Right atrium auricular region (tissue), 2 donors: Measurements from ENCODE around the gene HS1BP3. TPM values are rescaled to one million over a fixed set of nuclear protein-coding genes. Genes with fewer than 3 reads are reported as not detected.

Experiments
- DNase-seq: peaks from one replicate; pipeline ENCODE4 v3.0.0-alpha.2; 2019; ENCODE audit warnings: low spot score
- H3K27ac ChIP-seq, 2 donors: fragments of 200-600 bp; sonication (generic); 1 replicate in 1 of 2; 2 replicates in 1 of 2; pipeline ENCODE4 v1.5.1; 2016 to 2019
- H3K27me3 ChIP-seq, 2 donors: fragments of 200-600 bp; sonication (generic); one replicate each; pipeline versions ENCODE4 v1.5.1 to v1.6.0; 2017 to 2019
- H3K36me3 ChIP-seq: fragments of 200-600 bp; sonication (generic); one replicate; pipeline ENCODE4 v1.5.1; 2016
- H3K4me1 ChIP-seq, 2 donors: fragments of 200-600 bp; sonication (generic); one replicate each; pipeline versions ENCODE4 v1.5.1 to v1.6.0; 2017 to 2019
- H3K4me3 ChIP-seq, 2 donors: fragments of 200-600 bp; sonication (generic); 1 replicate in 1 of 2; 2 replicates in 1 of 2; pipeline ENCODE4 v1.5.1; 2017 to 2019; ENCODE audit warnings: mild to moderate bottlenecking in 1 of 2, moderate library complexity in 1 of 2
- H3K9me3 ChIP-seq, 2 donors: fragments of 200-600 bp; sonication (generic); one replicate each; pipeline ENCODE4 v1.5.1; 2019
- total RNA-seq, 2 donors: library from RNA; depleted of rRNA; stranded (reverse); fragments of >200 nt; gene quantifications; one replicate each; pipeline ENCODE4 v1.1.0, GENCODE V29; 2016
- TF ChIP-seq, protein P1 (sequence below), 2 donors: fragments of 200-600 bp; sonication (generic); IDR thresholded peaks; one replicate each; pipeline ENCODE4 v1.5.1; 2019; ENCODE audit warnings: antibody characterized with exemption in 2 of 2

The HS1BP3 gene
- total RNA-seq, 2 donors from 2014 or later, result 19.5 to 26.0 TPM

- no peak for DNase-seq
- Histone ChIP-seq H3K27ac (peak overlapping the region; percentile 96 to 97), H3K4me1 (peaks cover 0 to 97% of the 10 kb centered on the region in 2 donors), H3K9me3 (no peaks in the 10 kb centered on the region), H3K27me3 (no peaks in the 10 kb centered on the region), H3K4me3 (no peak overlapping the region), H3K36me3 (no peaks in the 10 kb centered on the region)
- TF ChIP-seq, protein P1, sequence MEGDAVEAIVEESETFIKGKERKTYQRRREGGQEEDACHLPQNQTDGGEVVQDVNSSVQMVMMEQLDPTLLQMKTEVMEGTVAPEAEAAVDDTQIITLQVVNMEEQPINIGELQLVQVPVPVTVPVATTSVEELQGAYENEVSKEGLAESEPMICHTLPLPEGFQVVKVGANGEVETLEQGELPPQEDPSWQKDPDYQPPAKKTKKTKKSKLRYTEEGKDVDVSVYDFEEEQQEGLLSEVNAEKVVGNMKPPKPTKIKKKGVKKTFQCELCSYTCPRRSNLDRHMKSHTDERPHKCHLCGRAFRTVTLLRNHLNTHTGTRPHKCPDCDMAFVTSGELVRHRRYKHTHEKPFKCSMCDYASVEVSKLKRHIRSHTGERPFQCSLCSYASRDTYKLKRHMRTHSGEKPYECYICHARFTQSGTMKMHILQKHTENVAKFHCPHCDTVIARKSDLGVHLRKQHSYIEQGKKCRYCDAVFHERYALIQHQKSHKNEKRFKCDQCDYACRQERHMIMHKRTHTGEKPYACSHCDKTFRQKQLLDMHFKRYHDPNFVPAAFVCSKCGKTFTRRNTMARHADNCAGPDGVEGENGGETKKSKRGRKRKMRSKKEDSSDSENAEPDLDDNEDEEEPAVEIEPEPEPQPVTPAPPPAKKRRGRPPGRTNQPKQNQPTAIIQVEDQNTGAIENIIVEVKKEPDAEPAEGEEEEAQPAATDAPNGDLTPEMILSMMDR (IDR thresholded peaks at IDR 0.05), result no peak
Observed at GRCh38 chr2:20612925-20613916, 37.7 kb downstream of the HS1BP3 start.

DNA sequence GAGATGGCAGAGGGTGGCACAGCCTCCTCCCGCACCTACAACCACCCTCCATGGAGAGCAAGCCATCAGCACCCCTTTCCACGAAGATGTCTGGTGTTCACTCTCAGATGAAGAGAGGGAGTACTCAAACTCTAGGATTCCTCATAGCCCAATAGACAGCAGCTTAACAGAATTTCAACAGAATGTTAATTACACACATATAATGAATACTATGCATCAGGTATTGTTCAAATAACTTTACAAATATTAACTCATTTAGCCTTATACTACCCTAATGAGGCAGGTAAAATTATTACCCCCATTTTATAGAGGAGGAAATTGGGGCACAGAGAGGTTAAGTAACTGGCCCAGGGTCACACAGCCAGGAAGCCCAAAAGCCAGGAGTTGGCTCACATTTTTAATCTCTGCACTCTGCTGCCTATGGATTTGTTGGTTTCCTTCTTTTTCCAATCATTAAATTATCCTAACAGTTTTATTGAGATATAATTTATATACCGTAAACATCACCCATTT is 39.0 kb downstream of the HS1BP3 start:
- H3K4me3 ChIP-seq, result no peak overlapping the region
- DNase-seq, result no peak
- TF ChIP-seq, protein P1 (IDR thresholded peaks at IDR 0.05), result no peak
- H3K27me3 ChIP-seq, result no peaks in the 10 kb centered on the region
- H3K4me1 ChIP-seq, result peaks cover 0 to 84% of the 10 kb centered on the region in 2 donors
- H3K9me3 ChIP-seq, result no peaks in the 10 kb centered on the region
- no peaks in the 10 kb centered on the region for H3K36me3 ChIP-seq
- peak overlapping the region; percentile 96 to 97 for H3K27ac ChIP-seq

DNA sequence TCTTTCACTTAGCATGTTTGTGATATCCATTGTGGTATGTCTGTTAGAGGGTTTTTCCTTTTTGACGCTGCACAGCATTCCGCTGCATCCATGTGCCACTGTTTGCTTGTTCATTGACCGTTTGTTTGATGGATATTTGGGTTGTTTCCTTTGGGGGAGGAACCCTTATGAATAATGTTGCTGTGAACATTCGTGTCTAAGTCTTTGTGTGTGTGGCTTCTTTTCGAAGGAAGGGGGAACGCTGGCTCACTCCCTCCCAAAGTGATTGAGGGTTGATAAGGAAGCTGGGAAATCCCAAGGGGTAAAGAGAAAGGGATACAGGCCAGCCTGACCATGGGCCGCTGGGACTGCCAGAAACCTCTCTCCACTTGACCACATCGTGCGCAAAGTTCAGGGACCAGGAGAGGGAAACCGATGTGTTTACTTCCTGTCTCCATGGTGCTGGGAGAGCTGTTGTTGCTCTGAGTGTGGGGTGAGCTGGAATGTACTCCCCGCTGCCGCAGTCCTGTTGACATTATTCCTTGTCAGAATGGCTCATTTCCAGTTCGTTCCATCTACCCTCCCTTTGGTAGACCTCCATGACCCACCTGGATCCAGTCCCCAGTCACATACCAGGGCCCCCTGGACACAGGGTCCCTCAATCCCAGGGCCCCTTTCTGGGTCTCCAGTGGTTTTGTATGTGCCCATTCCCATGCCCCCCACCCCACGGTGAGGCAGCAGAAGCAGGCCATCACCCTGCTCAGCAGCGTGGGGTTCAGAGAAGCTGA is 39.6 kb downstream of the HS1BP3 start:
- Histone ChIP-seq H3K9me3 (no peaks in the 10 kb centered on the region), H3K4me1 (peaks cover 0 to 77% of the 10 kb centered on the region in 2 donors), H3K36me3 (no peaks in the 10 kb centered on the region), H3K27ac (peak overlapping the region; percentile 96 to 97), H3K4me3 (no peak overlapping the region), H3K27me3 (no peaks in the 10 kb centered on the region)
- TF ChIP-seq, protein P1 (IDR thresholded peaks at IDR 0.05), result no peak
- DNase-seq, result peak; percentile 90

- H3K27me3 ChIP-seq, result no peaks in the 10 kb centered on the region
- TF ChIP-seq, protein P1 (IDR thresholded peaks at IDR 0.05), result no peak
- H3K4me1 ChIP-seq, result peaks cover 0 to 71% of the 10 kb centered on the region in 2 donors
- no peak overlapping the region for H3K4me3 ChIP-seq
- DNase-seq, result no peak
- no peaks in the 10 kb centered on the region for H3K9me3 ChIP-seq
- no peaks in the 10 kb centered on the region for H3K36me3 ChIP-seq
- peak overlapping the region; percentile 29 to 96 for H3K27ac ChIP-seq
Observed at GRCh38 chr2:20609995-20610357, 40.9 kb downstream of the HS1BP3 start.

- Histone ChIP-seq H3K36me3 (no peaks in the 10 kb centered on the region), H3K27ac (peak overlapping the region; percentile 14 to 29), H3K9me3 (no peaks in the 10 kb centered on the region), H3K4me1 (peaks cover 0 to 71% of the 10 kb centered on the region in 2 donors), H3K4me3 (no peak overlapping the region), H3K27me3 (no peaks in the 10 kb centered on the region)
- no peak for DNase-seq
- TF ChIP-seq, protein P1 (IDR thresholded peaks at IDR 0.05), result no peak
Observed at GRCh38 chr2:20609349-20609994, 41.4 kb downstream of the HS1BP3 start.
